Measurements from ENCODE around the gene TMEM54. TPM values are rescaled to one million over a fixed set of nuclear protein-coding genes. Genes with fewer than 3 reads are reported as not detected.

The TMEM54 gene
- total and polyA plus RNA-seq, 10 of the 15 experiments (the other 5 are each of a cell fraction or from before 2014, with no cell fraction given) = 0.07 to 0.94 (median 0.56) TPM; not detected in 1

DNA sequence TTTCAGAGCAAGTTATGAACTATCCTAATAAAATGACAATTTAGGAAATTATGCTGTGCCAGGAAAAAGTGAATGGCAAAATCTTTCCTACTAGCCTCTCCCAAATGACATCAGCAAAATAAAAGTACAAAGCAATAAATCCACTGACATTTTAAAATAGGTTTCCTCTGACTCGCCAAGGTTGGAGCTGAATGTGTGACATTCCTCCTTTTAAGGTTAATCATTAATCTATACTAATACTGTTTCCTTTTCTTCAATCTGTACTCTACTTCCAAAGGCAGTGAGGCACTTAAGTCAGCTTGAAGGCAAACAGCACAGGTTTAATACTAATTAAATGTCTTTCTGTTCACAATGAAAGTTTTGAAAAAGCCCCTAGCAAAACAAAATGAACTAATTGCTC is 47.7 kb upstream of the TMEM54 start:
- H3K4me2 ChIP-seq (ENCODE audit: control insufficient read depth, insufficient read depth) = no peak overlapping the region
- FAIRE-seq = no peak
- no peak overlapping the region for H3K9ac ChIP-seq (ENCODE audit: control insufficient read depth, insufficient read depth, low read length)
- no peaks in the 10 kb centered on the region for H4K20me1 ChIP-seq (ENCODE audit: control insufficient read depth, insufficient read depth)
- ATAC-seq = no peak
- ChIA-PET POLR2A (interaction anchor here (0.6 to 1.2 kb wide), 3 partner anchors 44 to 1072 kb away, joined by 3 to 7 read pairs (median 4); no protein-coding TSS in a partner anchor), CTCF (interaction anchor here (1.2 to 4.6 kb wide), 7 partner anchors 9 to 147 kb away, joined by 4 to 21 read pairs (median 6); no protein-coding TSS in a partner anchor), SMC1A (ENCODE audit: uncharacterized antibody, unreplicated experiment) (interaction anchor here (0.6 to 1.7 kb wide), 6 partner anchors 10 to 1501 kb away, joined by 3 to 5 read pairs (median 3); no protein-coding TSS in a partner anchor), RAD21 (ENCODE audit: unreplicated experiment) (interaction anchor here (1.1 to 1.5 kb wide), 2 partner anchors 45 to 106 kb away, joined by 3 to 4 read pairs; no protein-coding TSS in a partner anchor)
- DNase-seq (ENCODE audit: low read depth, low spot score) = no peak
- no peak overlapping the region for H2AFZ ChIP-seq (ENCODE audit: control insufficient read depth, low read depth, low read length)
- 92% methylated on average over 1 of the region's 1 CpG for WGBS (ENCODE audit: insufficient coverage, insufficient replicate concordance, low lambda C conversion rate, missing lambda C conversion rate)
- BruUV-seq (replicated peaks) = no TSS peak
- peaks cover 6 to 8% of the 10 kb centered on the region in 2 experiments; a peak in 3 of 4 replicates for H3K36me3 ChIP-seq (ENCODE audit: control insufficient read depth in 2 of 2, insufficient read depth in 2 of 2, low read length in 1 of 2)
- no peaks in the 10 kb centered on the region; the same call in none of the 2 replicates for H3K79me2 ChIP-seq (ENCODE audit: control insufficient read depth, insufficient read depth, low read length)
- peaks cover 16% of the 10 kb centered on the region for H3K4me1 ChIP-seq (ENCODE audit: control insufficient read depth, insufficient read depth, low read length)
- no peak overlapping the region for H3K4me3 ChIP-seq
- TF ChIP-seq HDGF (IDR thresholded peaks at IDR 0.05) (no peak), RFX5 (IDR thresholded peaks at IDR 0.05; ENCODE audit: low read depth, low read length) (no peak), RAD51 (IDR thresholded peaks at IDR 0.05) (no peak), ZNF274 (IDR thresholded peaks at IDR 0.05; ENCODE audit: insufficient read depth, insufficient read length) (no peak), MEF2B (IDR thresholded peaks at IDR 0.05; ENCODE audit: partially characterized antibody, poor library complexity, severe bottlenecking) (no peak), JUNB (IDR thresholded peaks at IDR 0.05) (no peak), SMAD1 (IDR thresholded peaks at IDR 0.05; ENCODE audit: low read depth, partially characterized antibody) (no peak), ZZZ3 (IDR thresholded peaks at IDR 0.05; ENCODE audit: control insufficient read depth, insufficient read length, low read depth) (no peak)
- TF ChIP-seq, protein P1, sequence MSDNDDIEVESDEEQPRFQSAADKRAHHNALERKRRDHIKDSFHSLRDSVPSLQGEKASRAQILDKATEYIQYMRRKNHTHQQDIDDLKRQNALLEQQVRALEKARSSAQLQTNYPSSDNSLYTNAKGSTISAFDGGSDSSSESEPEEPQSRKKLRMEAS (IDR thresholded peaks at IDR 0.05; ENCODE audit: low read depth, low read length) = no peak
- no peaks in the 10 kb centered on the region for H3K27me3 ChIP-seq (replicated peaks in 1 of 2; ENCODE audit: control insufficient read depth in 2 of 2, insufficient read depth in 2 of 2, low read length in 1 of 2)
- in situ Hi-C loops (cut with MboI) = loop anchor here (25.0 kb wide), 1 partner anchor 663 kb away; no protein-coding TSS in a partner anchor
- intact Hi-C loops (cut with micrococcal nuclease; ENCODE audit: unreplicated experiment) = no loop called here
- no peaks in the 10 kb centered on the region; the same call in 2 of the 3 replicates for H3K9me3 ChIP-seq (replicated peaks; ENCODE audit: control insufficient read depth, insufficient read depth, low read length)
- H3K27ac ChIP-seq (ENCODE audit: control insufficient read depth, insufficient read depth) = no peak overlapping the region

Data from GM12878 (cell line).